ENCODE data around the gene CPSF7.
A peak's percentile ranks its signal among the peaks of the same experiment; 100 is the strongest.
"Not testable (repeated sequence)": the region's sequence is repeated elsewhere in the genome, so short reads cannot be mapped to it uniquely, and the experiment has no call there.

The CPSF7 gene, protein sequence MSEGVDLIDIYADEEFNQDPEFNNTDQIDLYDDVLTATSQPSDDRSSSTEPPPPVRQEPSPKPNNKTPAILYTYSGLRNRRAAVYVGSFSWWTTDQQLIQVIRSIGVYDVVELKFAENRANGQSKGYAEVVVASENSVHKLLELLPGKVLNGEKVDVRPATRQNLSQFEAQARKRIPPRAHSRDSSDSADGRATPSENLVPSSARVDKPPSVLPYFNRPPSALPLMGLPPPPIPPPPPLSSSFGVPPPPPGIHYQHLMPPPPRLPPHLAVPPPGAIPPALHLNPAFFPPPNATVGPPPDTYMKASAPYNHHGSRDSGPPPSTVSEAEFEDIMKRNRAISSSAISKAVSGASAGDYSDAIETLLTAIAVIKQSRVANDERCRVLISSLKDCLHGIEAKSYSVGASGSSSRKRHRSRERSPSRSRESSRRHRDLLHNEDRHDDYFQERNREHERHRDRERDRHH

DNA sequence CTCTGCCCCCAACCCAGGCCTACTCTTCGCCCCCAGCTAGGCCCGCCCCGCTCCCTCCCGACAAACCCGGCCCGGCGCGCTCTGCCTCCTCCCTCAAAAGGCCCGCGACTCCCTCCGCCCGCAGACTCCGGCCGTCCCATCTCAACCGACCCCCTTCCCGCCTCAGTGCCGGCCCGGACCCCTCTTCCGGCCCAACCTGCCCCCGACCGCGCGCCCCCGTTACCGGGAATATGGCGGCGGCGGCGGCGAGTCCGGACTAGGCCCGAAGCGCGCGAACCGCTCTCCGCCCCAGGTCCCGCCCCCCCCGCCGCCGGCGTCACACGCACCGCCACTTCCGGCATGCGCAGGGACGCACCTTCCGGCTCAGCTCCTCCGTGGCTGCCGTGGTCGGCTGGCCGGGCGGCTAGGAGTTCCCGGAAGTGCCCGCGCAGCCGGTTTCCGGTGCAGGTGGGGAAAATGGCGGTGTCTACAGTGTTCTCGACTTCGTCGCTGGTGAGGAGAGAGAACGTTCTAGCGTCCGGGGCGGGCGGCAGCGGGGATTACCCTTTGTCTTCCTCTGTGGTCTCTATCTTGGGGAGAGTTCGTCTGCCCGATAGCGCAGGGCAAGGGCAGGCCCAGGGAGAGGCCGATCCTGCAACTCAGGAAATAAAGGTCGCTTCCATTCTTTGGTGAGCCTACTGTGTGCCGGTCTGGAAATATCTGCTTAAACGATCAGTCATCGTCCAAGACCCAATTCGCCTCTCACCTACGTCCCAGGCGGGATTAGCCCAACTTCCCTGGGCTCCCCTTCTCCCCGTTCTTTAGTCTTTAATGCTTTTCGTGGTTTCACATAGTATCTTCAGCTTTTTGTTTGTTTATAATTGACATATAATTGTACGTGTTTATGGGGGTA, at the start of gene CPSF7, which contains the start of gene SDHAF2:
TSS of gene CPSF7 (minus strand) at position 285 of the 892 bp plus-strand sequence. CDS start 740 bp downstream, outside the sequence.
TSS of gene SDHAF2 (plus strand) at position 434 of the 892 bp plus-strand sequence. CDS start at position 457, 23 bp downstream.
- DNase-seq = peak; percentile 85

DNA sequence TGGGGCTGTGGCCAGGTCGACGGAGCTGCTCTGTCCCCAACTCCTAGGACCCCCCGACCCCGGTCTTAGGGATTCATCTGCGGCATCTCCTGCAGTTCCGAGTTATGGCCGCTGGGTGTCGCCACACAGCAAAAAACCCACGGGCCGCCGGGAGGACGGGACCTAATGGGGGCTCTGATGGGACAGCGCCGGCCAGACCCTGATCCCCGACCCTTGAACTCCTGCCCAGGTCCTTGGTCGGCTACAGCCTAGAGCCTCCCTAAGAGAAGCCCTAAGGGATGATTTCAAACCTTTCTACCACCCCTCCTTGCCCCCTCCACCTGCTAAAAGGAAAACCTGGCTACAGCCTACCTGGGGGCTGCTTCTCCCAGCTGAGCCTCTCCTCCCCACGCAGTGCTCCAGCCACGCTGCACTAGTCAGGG, 48.0 kb upstream of the CPSF7 start:
- no peak for DNase-seq

DNA sequence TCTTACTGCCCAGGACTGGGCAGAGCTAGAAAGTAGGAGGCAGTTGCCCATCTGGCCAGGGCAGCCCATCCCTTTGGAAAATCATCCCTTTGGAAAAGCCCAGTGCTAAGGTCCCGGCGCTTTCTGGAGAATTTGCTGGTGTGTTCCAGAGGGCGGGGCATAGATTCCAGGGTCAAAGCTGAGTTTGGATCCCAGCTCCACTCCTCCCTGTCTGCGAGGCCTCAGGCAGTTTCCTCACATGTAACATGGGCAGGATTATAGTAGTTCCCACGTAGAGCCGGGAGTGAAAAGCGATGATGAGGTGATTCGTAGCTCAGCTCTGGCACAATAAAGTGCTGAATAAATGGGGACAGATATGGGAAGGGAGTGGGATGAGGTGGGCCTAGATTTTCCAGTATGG, 47.4 kb upstream of the CPSF7 start:
- DNase-seq = no peak

DNA sequence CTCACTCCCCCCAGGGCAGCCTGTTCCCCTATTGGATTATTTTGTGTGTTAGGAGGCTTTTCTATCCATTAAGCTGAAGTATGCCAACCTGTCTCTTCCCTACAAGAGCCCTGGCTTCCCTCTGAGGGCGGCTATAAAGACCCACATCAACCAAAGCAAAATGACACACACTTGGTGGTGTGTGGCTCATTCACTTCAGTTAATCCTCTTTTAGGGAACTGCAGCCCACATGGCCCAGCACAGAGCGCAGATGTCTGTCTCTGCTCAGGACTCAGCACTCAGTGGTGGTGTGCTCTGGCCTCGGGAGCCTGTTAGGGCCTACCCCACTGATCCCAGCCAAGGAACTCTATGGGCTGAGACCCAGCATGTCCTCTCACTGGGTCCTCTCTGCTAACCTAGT, 46.6 kb upstream of the CPSF7 start:
- no peak for DNase-seq

DNA sequence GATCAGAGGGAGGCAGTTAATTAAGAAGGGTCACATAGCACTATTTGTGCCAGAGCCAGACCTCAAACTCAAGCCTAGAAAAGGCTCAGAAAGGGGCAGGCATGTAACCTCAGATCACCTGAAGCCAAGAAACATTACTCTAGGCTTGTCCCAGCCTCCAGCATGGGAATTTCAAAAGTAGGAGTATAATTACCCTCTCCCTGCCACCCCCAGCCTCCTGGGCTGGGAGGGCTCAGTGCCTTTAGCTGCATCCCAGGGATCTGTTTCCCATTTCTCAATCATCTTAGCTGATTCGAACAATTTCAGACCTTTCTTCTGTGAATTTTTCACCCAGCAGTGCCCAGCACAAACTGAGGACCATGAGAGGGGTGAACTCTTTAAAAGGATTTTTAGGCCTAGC, 45.7 kb upstream of the CPSF7 start:
- no peak for DNase-seq

DNA sequence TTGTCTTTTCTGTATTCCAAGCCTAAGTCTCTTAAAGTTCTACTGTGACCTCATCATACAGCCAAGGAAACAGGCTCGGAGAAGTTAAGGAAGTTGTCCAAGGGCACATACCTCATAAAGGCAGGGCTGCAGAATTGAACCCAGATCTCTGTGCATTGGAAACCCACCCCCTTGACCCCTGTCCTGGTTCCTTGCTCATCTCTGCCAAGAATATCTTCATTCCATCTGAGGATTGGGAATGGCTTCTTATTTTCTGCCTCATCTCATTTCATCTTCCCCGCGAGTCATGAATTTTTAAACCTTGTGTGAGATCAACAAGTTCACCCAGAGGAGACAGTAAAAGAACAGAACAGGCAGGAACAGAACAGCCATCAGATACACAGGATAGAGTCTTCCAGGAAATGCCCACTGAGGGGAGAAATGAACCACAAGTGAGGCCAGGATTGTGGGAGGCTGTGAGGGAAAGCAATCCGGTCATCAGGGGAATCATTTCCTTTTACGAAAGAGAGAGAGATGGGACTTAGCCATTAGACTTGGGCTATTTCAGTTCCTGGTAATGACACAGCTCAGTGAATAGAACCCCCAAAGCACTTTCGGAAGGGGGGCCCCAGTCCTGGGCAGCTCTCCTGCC, 44.4 kb upstream of the CPSF7 start:
- no peak for DNase-seq

DNA sequence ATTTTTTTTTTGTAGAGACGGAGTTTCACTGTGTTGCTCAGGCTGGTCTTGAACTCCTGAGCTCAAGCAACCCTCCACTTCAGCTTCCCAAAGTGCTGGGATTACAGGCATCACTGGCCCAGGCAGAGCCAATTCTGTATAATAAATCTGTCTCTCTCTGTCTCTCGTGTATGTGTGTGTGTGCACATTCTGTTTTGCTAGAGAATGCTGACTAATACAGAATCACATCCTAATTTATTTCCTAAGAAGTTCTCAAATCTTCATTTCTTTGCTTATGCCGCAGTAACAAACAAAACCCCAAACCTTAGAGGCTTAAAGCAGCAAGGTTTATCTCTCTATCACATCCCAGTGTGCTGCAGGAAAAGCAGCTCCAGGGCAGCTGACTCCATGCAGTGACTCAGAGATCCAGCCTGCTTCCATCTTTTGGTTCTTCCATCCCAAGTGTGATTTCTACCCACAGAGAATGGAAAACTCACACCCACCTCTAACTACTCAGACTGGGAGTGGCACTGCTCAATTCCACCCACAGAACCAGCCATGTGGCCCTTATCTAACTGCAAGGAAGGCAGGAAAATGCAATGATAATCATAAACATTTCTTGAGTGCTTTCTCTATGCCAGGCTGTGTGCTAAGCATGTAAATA, 43.7 kb upstream of the CPSF7 start:
- DNase-seq = no peak

DNA sequence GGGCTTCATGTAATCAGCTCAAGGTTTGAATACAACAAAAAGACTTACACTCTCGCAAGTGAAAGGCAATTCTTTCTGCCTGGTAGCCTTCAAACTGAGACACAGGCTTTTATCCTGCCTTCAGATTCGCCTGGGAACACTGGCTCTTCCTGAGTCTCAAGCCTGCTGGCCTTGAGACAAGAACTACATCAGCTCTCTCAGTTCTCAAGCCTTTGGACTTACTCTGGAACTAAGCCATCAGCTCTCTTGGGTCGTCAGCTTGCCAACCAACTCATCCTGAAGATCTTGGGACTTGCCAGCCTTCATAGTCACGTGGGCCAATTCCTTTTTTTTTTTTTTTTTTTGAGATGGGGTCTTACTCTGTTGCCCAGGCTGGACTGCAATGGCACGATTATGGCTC, 43.1 kb upstream of the CPSF7 start:
- no peak for DNase-seq

DNA sequence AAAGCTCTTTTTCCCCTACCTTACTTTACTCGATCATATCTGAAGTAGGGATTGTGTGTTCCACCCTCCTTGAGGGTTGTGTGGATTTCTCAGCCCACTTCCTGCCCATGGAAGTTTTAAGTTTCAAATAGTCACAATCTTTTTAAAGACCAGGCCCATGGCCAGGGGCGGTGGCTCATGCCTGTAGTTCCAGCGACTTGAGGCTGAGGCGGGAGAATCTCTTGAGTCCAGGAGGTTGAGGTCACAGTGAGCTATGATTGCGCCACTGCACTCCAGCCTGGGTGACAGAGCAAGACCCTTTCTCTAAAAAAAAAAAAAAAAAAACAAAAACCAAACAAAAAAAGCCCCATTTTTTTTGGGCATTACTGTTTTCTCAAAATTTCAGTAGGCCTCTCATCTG, 42.5 kb upstream of the CPSF7 start:
- no peak for DNase-seq

DNA sequence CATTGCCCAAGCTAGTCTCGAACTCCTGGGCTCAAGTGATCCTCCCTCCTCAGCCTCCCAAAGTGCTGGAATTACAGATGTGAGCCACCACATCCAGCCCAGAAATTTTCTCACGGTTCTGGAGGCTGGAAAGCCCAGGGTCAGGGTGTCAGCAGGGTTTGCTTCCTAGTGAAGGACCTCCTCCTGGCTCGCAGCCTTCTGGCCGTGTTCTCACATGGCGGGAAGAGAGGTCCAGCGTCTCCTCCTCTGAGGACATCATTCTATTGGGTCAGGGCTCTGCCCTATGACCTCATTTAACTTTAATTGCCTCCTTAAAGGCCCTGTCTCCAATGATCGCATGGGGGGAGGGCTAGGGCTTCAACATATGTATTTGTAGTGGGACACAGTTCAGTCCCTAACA, 38.2 kb upstream of the CPSF7 start:
- no peak for DNase-seq

DNA sequence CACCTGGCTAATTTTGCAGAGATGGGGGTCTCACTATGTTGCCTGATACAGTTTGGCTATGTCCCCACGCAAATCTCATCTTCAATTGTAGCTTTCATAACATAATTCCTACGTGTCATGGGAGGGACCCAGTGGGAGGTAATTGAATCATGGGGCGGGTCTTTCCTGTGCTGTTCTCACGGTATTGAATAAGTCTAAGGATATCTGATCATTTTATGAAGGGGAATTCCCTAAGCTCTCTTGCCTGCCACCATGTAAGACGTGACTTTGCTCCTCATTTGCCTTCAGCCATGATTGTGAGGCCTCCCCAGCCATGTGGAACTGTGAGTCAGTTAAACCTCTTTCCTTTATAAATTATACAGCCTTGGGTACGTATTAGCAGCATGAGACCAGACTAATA, 37.8 kb upstream of the CPSF7 start:
- DNase-seq = not testable (repeated sequence)

DNA sequence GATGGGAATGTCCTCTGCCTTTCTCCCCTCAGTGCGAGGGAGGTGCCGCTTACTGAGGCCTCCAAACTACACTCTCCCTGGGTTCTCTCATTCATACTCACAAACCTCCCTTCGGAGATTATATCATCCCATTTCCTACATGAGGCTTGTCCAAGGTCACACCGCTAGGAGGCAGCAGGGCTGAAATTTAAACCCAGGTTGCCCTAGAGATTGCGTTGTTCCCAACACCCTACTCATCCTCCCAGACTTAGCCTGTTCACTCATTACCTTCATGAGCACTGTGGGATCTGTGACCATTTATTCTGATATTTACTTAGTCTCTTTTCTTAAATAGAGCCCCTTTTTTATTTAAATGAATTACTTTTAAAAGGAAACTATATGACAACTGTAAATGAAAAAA, 31.2 kb upstream of the CPSF7 start:
- DNase-seq = no peak

DNA sequence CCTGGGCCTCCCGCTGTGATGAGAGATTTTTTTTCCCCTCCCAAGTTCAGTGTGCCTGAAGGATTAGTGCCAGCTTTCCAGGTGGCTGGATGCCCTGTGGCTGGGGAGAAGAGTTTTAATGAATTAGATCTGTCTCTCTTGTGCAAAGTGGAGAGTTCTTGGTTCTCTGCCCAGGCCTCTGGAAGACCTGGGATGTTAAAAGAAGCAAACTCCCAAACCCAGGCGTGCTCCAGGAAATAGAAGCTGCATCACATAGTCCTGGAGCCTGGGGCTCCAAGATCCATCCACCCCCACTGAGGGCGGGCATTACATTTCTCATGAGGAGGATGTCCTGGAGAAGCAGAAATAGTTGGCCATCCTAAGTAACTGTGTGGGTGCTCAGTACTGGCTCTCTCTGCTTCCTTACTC, 30.7 kb upstream of the CPSF7 start:
- no peak for DNase-seq

DNA sequence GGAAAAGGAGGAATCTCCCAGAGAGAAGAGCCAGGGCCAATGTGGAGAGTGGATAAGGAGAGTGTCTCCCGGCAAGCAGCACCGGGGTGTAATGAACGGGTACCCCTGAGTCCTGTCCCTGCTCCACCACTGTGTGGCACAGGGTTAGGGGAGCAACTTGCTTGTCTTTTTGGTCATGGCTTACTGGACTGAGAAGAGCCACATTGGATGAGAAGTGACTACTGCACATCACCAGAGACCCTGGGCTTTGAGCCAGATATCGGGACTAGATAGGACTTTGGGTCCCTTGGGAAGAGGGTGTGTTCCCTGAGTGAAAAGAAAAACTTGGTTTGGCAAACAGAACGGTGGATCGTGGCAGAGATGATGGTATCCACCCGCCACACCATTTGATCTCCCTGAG, 24.7 kb upstream of the CPSF7 start:
- DNase-seq = no peak

DNA sequence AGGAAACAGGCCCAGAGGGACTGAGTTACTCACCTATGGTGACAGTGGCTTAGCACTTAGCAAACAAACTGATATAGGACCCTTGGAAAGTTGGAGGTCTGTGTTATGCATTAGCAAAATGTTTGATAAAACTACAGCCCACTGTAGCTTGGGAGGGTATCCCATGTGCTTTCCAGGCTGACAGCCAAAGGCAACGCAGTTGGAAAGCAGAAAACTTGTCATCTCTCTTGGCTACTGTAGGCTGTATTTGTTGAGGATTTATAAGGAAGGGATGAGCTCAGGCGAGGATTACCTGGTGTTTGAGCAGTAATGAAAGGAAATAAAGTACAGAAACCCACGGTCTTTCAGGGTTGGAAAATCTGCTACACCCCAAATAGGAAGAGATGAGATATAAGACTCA, 23.9 kb upstream of the CPSF7 start:
- DNase-seq = no peak

DNA sequence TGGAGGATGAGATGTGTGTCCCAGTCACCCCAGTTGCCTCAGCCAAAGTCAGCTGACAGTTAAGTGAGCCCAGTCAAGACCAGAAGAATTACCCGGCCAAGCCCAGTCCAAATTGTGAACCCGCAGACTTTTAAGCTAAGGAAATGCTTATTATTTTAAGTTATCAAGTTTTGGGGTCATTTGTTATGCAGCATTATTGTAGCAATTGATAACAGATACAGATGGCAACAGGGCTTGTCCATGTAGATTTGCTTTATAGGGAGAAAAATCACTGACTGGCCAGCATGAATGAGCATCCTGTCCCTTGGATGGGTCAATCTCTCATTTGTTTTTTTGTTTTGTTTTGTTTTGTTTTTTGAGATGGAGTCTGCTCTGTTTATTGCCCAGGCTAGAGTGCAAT, 23.1 kb upstream of the CPSF7 start:
- no peak for DNase-seq

DNA sequence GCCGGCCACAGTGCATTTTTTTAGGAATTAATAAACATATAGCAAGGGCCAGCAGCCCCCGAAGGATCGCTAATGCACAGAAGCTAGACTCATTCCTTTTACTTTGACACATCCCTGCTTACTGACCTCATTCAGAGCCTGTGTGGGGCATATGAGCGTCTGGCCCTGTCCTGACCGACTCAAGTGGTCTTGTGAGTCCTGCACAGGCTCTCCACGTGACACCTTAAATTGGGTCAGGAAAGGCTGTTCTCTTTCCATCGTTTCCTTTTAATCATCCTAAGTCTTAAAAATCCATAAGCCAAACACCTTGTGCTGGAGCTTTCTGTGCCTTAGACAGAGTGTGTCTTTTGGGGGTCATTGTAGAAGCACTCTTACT, 18.8 kb upstream of the CPSF7 start:
- DNase-seq = no peak

DNA sequence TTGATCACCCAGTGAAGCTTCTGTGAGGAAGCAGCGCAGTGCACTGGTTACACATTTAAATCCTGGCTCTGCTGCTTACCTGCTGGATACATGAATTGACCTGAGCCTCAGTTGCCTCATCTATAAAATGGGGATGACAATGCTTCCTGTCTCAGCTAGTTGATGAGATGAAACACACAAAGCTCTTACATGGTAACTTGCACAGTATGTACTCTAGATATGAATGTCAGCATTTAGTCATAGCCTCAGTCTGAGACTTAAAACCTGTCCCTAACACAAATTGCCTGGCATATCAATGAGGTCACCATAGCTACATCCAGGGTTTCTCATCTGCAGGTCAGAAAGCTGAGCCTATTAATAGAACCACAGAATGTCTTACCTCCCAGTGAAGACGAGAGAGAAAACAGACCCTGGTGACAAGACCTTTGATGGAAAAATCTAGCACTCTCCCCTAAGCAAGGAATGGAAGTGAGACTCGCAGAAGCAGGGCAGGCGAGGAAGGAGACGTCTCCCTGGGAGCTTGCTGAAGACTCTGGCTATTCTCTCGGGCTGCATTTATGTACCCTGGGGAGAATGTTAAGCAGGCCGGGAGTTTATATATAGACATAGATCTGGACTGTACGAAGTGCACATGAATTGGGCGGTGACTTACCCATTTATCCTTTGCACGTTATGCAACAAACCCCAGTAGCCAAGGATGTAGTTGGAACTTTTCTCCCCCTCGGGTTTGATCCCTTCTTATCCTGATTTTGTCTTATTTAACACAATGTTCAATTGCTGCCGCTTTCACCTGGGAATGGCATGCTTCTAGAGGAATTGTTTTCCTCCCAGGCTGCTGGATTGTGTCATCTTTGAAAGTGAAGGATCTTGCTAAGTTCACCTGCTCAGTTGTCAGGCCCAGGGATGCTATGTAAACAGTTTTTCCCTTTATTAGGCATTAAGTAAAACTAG, 18.1 kb upstream of the CPSF7 start:
- no peak for DNase-seq

DNA sequence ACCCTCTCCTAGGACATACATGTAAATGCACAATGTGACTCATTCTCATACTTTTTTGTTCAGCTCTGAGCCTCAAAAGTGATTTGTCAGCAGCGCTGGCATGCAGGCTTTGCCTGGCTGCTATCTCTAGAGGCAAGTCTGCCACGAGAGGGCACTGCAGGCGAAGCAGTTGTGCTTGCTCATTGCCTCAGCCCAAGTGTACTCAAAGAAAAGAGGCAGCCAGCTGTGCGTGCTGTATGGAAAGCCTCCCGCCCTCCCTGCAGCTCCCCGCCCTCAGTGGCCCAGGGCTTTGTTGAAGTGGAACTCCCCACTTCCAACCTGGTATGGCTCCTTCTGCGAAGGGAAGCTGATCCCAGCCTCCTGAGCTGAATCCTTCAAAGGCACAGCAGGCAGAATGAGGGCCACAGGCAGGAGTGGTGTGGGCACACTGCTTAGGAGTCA, 16.5 kb upstream of the CPSF7 start:
- DNase-seq = peak; percentile 57

DNA sequence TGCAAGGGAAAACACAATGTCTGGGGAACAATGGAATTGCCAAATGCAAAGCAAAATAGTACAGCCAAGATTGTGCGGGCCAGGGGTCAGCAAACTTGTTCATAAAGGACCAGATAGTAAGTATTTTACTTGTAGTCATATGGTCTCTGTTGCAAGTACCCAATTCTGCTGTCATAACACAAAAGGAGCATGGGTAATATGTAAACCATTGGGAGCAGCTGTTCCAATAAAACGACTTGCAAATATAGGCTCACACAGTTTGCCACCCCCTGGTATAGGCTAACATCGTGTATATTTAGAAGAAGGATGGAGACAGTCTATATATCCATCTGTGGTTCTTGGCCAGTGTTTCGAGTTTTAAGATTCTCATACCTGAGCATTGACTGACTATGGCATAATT, 15.7 kb upstream of the CPSF7 start:
- no peak for DNase-seq

DNA sequence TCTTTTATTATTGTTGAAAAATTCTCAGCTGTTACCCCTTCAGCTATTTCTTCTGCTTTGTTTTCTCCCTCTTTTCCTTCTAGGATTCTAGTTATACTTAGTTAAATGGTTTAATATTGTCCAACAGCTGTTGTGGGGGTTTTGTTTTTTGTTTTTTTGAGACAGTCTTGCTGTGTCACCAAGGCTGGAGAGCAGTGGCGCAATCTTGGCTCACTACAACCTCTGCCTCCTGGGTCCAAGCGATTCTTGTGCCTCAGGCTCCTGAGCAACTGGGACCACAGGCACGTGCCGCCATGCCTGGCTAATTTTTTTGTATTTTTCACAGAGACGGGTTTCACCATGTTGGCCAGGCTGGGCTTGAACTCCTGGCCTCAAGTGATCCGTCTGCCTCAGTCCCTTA, 12.8 kb upstream of the CPSF7 start:
- DNase-seq = no peak

DNA sequence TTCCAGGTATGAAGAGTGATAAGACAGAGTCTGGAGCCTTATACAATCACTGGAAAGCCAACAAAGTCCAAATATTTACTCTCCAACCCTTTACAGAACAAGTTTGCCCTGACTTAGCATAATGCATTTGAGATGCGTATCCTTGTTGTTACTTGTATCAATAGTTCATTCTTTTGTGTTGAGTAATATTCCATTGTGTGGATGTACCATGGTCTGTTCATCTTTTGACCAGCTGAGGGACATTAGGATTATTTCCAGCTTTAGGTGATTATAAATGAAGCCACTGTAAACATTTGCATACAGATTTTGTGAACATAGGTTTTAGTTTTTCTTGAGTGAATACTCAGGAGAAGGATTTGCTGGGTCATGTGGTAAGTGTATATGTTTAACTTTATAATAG, 9.8 kb upstream of the CPSF7 start:
- DNase-seq = no peak

All from GOT3 (cell line).